Measurements from ENCODE around the gene PIPOX. TPM values are rescaled to one million over a fixed set of nuclear protein-coding genes. Genes with fewer than 3 reads are reported as not detected.

PIPOX gene
- total RNA-seq, 2 donors from 2014 or later: 1.8 to 5.9 TPM

GRCh38 chr17:29031488-29031887 is 11.5 kb upstream of the PIPOX start:
- H3K4me3 Mint-ChIP-seq: peak overlapping the region; percentile 24
- Histone ChIP-seq H3K27me3 (ENCODE audit: control insufficient read depth, insufficient read depth, low read length, poor library complexity, severe bottlenecking) (no peaks in the 10 kb centered on the region), H3K36me3 (ENCODE audit: control insufficient read depth, insufficient read depth, low read length) (no peaks in the 10 kb centered on the region), H3K9me3 (ENCODE audit: control insufficient read depth, low read length) (peaks cover 32% of the 10 kb centered on the region), H3K27ac (ENCODE audit: low read depth, low read length) (peak overlapping the region; percentile 52), H3K4me3 (ENCODE audit: low read length) (peak overlapping the region; percentile 30), H3K4me1 (ENCODE audit: control insufficient read depth, insufficient read depth, low read length) (no peaks in the 10 kb centered on the region), H3K9ac (ENCODE audit: extremely low read depth, low read length, poor library complexity, severe bottlenecking) (no peak overlapping the region)
- peaks cover 29% of the 10 kb centered on the region for H3K27me3 Mint-ChIP-seq (ENCODE audit: insufficient read depth)
- H3K9me3 Mint-ChIP-seq: peaks cover 29% of the 10 kb centered on the region
- H3K27ac Mint-ChIP-seq: peak overlapping the region; percentile 40
- H3K36me3 Mint-ChIP-seq (ENCODE audit: low read depth): peaks cover 4% of the 10 kb centered on the region
- no peak for DNase-seq
- 46 to 62% methylated on average over 4 to 5 of the region's 5 CpGs for WGBS, 2 experiments (ENCODE audit: insufficient coverage in 1 of 2, insufficient read length in 1 of 2)
- TF ChIP-seq, protein P1, sequence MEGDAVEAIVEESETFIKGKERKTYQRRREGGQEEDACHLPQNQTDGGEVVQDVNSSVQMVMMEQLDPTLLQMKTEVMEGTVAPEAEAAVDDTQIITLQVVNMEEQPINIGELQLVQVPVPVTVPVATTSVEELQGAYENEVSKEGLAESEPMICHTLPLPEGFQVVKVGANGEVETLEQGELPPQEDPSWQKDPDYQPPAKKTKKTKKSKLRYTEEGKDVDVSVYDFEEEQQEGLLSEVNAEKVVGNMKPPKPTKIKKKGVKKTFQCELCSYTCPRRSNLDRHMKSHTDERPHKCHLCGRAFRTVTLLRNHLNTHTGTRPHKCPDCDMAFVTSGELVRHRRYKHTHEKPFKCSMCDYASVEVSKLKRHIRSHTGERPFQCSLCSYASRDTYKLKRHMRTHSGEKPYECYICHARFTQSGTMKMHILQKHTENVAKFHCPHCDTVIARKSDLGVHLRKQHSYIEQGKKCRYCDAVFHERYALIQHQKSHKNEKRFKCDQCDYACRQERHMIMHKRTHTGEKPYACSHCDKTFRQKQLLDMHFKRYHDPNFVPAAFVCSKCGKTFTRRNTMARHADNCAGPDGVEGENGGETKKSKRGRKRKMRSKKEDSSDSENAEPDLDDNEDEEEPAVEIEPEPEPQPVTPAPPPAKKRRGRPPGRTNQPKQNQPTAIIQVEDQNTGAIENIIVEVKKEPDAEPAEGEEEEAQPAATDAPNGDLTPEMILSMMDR (conservative IDR thresholded peaks at IDR 0.05): no peak
- H3K4me1 Mint-ChIP-seq: peaks cover 27% of the 10 kb centered on the region

- WGBS, 2 experiments (ENCODE audit: insufficient coverage in 1 of 2, insufficient read length in 1 of 2): 20 to 25% methylated on average over 6 to 10 of the region's 11 CpGs
- Mint-ChIP-seq H3K27me3 (ENCODE audit: insufficient read depth) (peaks cover 26% of the 10 kb centered on the region), H3K4me3 (peak overlapping the region; percentile 24), H3K9me3 (peaks cover 29% of the 10 kb centered on the region), H3K27ac (peak overlapping the region; percentile 75), H3K36me3 (ENCODE audit: low read depth) (peaks cover 4% of the 10 kb centered on the region), H3K4me1 (peaks cover 27% of the 10 kb centered on the region)
- Histone ChIP-seq H3K4me3 (ENCODE audit: low read length) (peak overlapping the region; percentile 30), H3K36me3 (ENCODE audit: control insufficient read depth, insufficient read depth, low read length) (no peaks in the 10 kb centered on the region), H3K9ac (ENCODE audit: extremely low read depth, low read length, poor library complexity, severe bottlenecking) (peak overlapping the region; percentile 44), H3K9me3 (ENCODE audit: control insufficient read depth, low read length) (peaks cover 32% of the 10 kb centered on the region), H3K4me1 (ENCODE audit: control insufficient read depth, insufficient read depth, low read length) (no peaks in the 10 kb centered on the region), H3K27ac (ENCODE audit: low read depth, low read length) (peak overlapping the region; percentile 52), H3K27me3 (ENCODE audit: control insufficient read depth, insufficient read depth, low read length, poor library complexity, severe bottlenecking) (no peaks in the 10 kb centered on the region)
- TF ChIP-seq, protein P1 (conservative IDR thresholded peaks at IDR 0.05): no peak
- DNase-seq: peak; percentile 90
Measured at GRCh38 chr17:29032013-29032856, 10.7 kb upstream of the PIPOX start.

- peaks cover 29% of the 10 kb centered on the region for H3K9me3 Mint-ChIP-seq
- Histone ChIP-seq H3K36me3 (ENCODE audit: control insufficient read depth, insufficient read depth, low read length) (no peaks in the 10 kb centered on the region), H3K9ac (ENCODE audit: extremely low read depth, low read length, poor library complexity, severe bottlenecking) (no peak overlapping the region), H3K4me1 (ENCODE audit: control insufficient read depth, insufficient read depth, low read length) (peaks cover 4% of the 10 kb centered on the region), H3K9me3 (ENCODE audit: control insufficient read depth, low read length) (peaks cover 32% of the 10 kb centered on the region), H3K27ac (ENCODE audit: low read depth, low read length) (peak overlapping the region; percentile 25), H3K4me3 (ENCODE audit: low read length) (peak overlapping the region; percentile 30), H3K27me3 (ENCODE audit: control insufficient read depth, insufficient read depth, low read length, poor library complexity, severe bottlenecking) (no peaks in the 10 kb centered on the region)
- peak; percentile 94 for DNase-seq
- peaks cover 4% of the 10 kb centered on the region for H3K36me3 Mint-ChIP-seq (ENCODE audit: low read depth)
- peaks cover 21% of the 10 kb centered on the region for H3K27me3 Mint-ChIP-seq (ENCODE audit: insufficient read depth)
- H3K4me1 Mint-ChIP-seq: peaks cover 26% of the 10 kb centered on the region
- H3K4me3 Mint-ChIP-seq: no peak overlapping the region
- TF ChIP-seq, protein P1 (conservative IDR thresholded peaks at IDR 0.05): no peak
- WGBS, 2 experiments (ENCODE audit: insufficient coverage in 1 of 2, insufficient read length in 1 of 2): 0 to 25% methylated on average over 1 to 5 of the region's 6 CpGs
- no peak overlapping the region for H3K27ac Mint-ChIP-seq
Measured at GRCh38 chr17:29032857-29033197, 10.1 kb upstream of the PIPOX start.

Measured in endodermal cell (in vitro differentiated cells).